Measurements from ENCODE around the gene MTHFD1L. TPM values are rescaled to one million over a fixed set of nuclear protein-coding genes. Genes with fewer than 3 reads are reported as not detected.
A peak's percentile ranks its signal among the peaks of the same experiment; 100 is the strongest.

Gene MTHFD1L
- total and polyA plus RNA-seq, 3 donors from 2014 or later: 23.4 to 35.3 (median 29.5) TPM

DNA sequence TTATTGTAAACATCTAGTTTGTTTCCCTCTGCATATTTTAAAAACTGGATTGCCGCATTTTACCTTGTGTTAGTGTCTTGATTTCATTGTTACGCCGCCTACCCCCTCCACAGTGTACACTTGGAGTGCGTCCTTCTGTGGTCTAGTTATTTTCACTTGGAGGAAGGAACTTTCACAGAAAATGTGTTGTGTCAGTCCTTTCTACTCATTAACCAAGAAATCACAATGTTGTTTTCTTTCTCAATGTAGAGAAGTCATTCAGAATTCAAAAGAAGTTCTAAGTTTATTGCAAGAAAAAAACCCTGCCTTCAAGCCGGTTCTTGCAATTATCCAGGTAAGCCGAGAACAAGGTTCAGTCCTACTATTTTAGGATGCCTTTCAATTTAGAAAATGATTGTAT, 10.3 kb downstream of the MTHFD1L start:
- Histone ChIP-seq H3K27me3 (no peaks in the 10 kb centered on the region), H3K4me1 (peaks cover 11% of the 10 kb centered on the region), H3K9me3 (no peaks in the 10 kb centered on the region), H3K4me3 (no peak overlapping the region), H3K36me3 (ENCODE audit: low read depth, missing control alignments) (no peaks in the 10 kb centered on the region), H3K27ac (no peak overlapping the region)
- WGBS, 2 donors: 74 to 83% methylated on average over 6 of the region's 6 CpGs
- TF ChIP-seq POLR2A (IDR thresholded peaks at IDR 0.05): no peak
- TF ChIP-seq, protein P1, sequence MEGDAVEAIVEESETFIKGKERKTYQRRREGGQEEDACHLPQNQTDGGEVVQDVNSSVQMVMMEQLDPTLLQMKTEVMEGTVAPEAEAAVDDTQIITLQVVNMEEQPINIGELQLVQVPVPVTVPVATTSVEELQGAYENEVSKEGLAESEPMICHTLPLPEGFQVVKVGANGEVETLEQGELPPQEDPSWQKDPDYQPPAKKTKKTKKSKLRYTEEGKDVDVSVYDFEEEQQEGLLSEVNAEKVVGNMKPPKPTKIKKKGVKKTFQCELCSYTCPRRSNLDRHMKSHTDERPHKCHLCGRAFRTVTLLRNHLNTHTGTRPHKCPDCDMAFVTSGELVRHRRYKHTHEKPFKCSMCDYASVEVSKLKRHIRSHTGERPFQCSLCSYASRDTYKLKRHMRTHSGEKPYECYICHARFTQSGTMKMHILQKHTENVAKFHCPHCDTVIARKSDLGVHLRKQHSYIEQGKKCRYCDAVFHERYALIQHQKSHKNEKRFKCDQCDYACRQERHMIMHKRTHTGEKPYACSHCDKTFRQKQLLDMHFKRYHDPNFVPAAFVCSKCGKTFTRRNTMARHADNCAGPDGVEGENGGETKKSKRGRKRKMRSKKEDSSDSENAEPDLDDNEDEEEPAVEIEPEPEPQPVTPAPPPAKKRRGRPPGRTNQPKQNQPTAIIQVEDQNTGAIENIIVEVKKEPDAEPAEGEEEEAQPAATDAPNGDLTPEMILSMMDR (IDR thresholded peaks at IDR 0.05): no peak
- intact Hi-C loops (cut with DNase I; ENCODE audit: low total_unique reads): no loop called here
- DNase-seq: no peak

GRCh38 chr6:150876598-150876997, 11.1 kb downstream of the MTHFD1L start:
- peak; percentile 70 for DNase-seq
- TF ChIP-seq POLR2A (IDR thresholded peaks at IDR 0.05): no peak
- TF ChIP-seq, protein P1 (IDR thresholded peaks at IDR 0.05): no peak
- H3K4me3 ChIP-seq: no peak overlapping the region
- intact Hi-C loops (cut with DNase I; ENCODE audit: low total_unique reads): no loop called here
- peaks cover 11% of the 10 kb centered on the region for H3K4me1 ChIP-seq
- H3K27ac ChIP-seq: no peak overlapping the region
- no peaks in the 10 kb centered on the region for H3K27me3 ChIP-seq
- H3K36me3 ChIP-seq (ENCODE audit: low read depth, missing control alignments): no peaks in the 10 kb centered on the region
- 49 to 52% methylated on average over 5 of the region's 5 CpGs for WGBS, 2 donors
- no peaks in the 10 kb centered on the region for H3K9me3 ChIP-seq

- 90 to 98% methylated on average over 8 of the region's 8 CpGs for WGBS, 2 donors
Observed at GRCh38 chr6:150877928-150878327, 12.4 kb downstream of the MTHFD1L start.

GRCh38 chr6:150878347-150879213, 13.1 kb downstream of the MTHFD1L start:
- no peak overlapping the region for H3K4me3 ChIP-seq
- TF ChIP-seq, protein P1 (IDR thresholded peaks at IDR 0.05): no peak
- TF ChIP-seq POLR2A (IDR thresholded peaks at IDR 0.05): no peak

More at GRCh38 chr6:150877928-150878327, 12.4 kb downstream of the MTHFD1L start:
- TF ChIP-seq, protein P1 (IDR thresholded peaks at IDR 0.05): no peak
- TF ChIP-seq POLR2A (IDR thresholded peaks at IDR 0.05): no peak
- Histone ChIP-seq H3K27ac (peak overlapping the region in 1 of 2 donors; percentile 50), H3K4me1 (peaks cover 23% of the 10 kb centered on the region), H3K36me3 (ENCODE audit: low read depth, missing control alignments) (no peaks in the 10 kb centered on the region), H3K27me3 (no peaks in the 10 kb centered on the region), H3K9me3 (no peaks in the 10 kb centered on the region), H3K4me3 (no peak overlapping the region)
- intact Hi-C loops (cut with DNase I; ENCODE audit: low total_unique reads): no loop called here
- no peak for DNase-seq

More at GRCh38 chr6:150878347-150879213, 13.1 kb downstream of the MTHFD1L start:
- H3K9me3 ChIP-seq: no peaks in the 10 kb centered on the region
- peaks cover 26% of the 10 kb centered on the region for H3K4me1 ChIP-seq
- peak overlapping the region; percentile 13 to 41 for H3K27ac ChIP-seq
- H3K27me3 ChIP-seq: no peaks in the 10 kb centered on the region
- 73 to 78% methylated on average over 9 of the region's 9 CpGs for WGBS, 2 donors
- no peaks in the 10 kb centered on the region for H3K36me3 ChIP-seq (ENCODE audit: low read depth, missing control alignments)
- intact Hi-C loops (cut with DNase I; ENCODE audit: low total_unique reads): no loop called here
- DNase-seq: no peak
